ENCODE results near the gene LSM3. TPM values are rescaled to one million over a fixed set of nuclear protein-coding genes. Genes with fewer than 3 reads are reported as not detected.

LSM3 gene
- total RNA-seq, 1 experiment from 2014 or later, result 17.4 TPM

GRCh38 chr3:14179114-14179465, 473 bp downstream of the LSM3 start:
- TF ChIP-seq FOSL1 (IDR thresholded peaks at IDR 0.05; ENCODE audit: low read depth) (no peak), POLR2AphosphoS5 (IDR thresholded peaks at IDR 0.05; ENCODE audit: low read depth, low read length) (no peak), ZNF274 (IDR thresholded peaks at IDR 0.05; ENCODE audit: low read depth, low read length) (no peak), SP1 (IDR thresholded peaks at IDR 0.05; ENCODE audit: low read depth) (no peak), CEBPB (IDR thresholded peaks at IDR 0.05; ENCODE audit: low read depth) (no peak), POLR2A (IDR thresholded peaks at IDR 0.05; ENCODE audit: borderline replicate concordance, extremely low read depth, insufficient read depth, insufficient read length) (no peak), YY1 (IDR thresholded peaks at IDR 0.05; ENCODE audit: extremely low read depth, insufficient replicate concordance, low read depth, low read length) (no peak), JUND (IDR thresholded peaks at IDR 0.05) (no peak)
- H2AFZ ChIP-seq (ENCODE audit: low read depth, low read length, poor library complexity, severe bottlenecking), result no peak overlapping the region
- peak overlapping the region; percentile 96 for H3K4me2 ChIP-seq (ENCODE audit: low read length)
- ChIA-PET CTCF (interaction anchor here (0.9 to 1.2 kb wide), 3 partner anchors 24 to 282 kb away, joined by 3 to 13 read pairs (median 5); partner anchors contain the start of genes CHCHD4 and TMEM43), RAD21 (ENCODE audit: low non-redundant PET in 1 of 2, low total read pairs in 2 of 2, uncharacterized antibody in 2 of 2, unreplicated experiment in 2 of 2) (interaction anchor here in 1 of 2 experiments (1.3 kb wide), 1 partner anchor 55 kb away, joined by 3 read pairs; the partner anchor contains the start of genes CHCHD4 and TMEM43), POLR2A (interaction anchor here (0.7 to 2.1 kb wide), 8 partner anchors 9 to 54 kb away, joined by 3 to 18 read pairs (median 4); partner anchors contain the start of genes CHCHD4 and TMEM43)
- H3K36me3 ChIP-seq (ENCODE audit: control insufficient read depth in 1 of 2, insufficient read depth in 2 of 2, low read length in 2 of 2), result peaks cover 17 to 22% of the 10 kb centered on the region in 2 experiments
- H3K9me3 ChIP-seq (ENCODE audit: control insufficient read depth in 1 of 2, insufficient read depth in 1 of 2, low read depth in 1 of 2, low read length in 2 of 2), result no peaks in the 10 kb centered on the region
- peaks cover 10 to 14% of the 10 kb centered on the region in 2 experiments; a peak in 3 of 4 replicates for H3K4me1 ChIP-seq (ENCODE audit: control insufficient read depth in 1 of 2, insufficient read depth in 2 of 2, low read length in 2 of 2)
- peak overlapping the region; percentile 45; the same call in 1 of the 2 replicates for H3K27ac ChIP-seq (ENCODE audit: low read depth, low read length)
- H3K9me2 ChIP-seq (ENCODE audit: insufficient read depth), result no peaks in the 10 kb centered on the region
- BruUV-seq (replicated peaks), result TSS peak; percentile 79
- H3K79me2 ChIP-seq (ENCODE audit: insufficient read depth, low read length), result peaks cover 96% of the 10 kb centered on the region
- H3K4me3 ChIP-seq (replicated peaks in 1 of 2; ENCODE audit: low read depth in 1 of 2, low read length in 2 of 2), result peak overlapping the region; percentile 84 to 97
- peak overlapping the region; percentile 90 for H3K9ac ChIP-seq (ENCODE audit: low read length)
- intact Hi-C loops (cut with micrococcal nuclease), result loop anchor here (5.0 kb wide), 1 partner anchor 52 kb away; the partner anchor contains the start of gene TMEM43
- no peaks in the 10 kb centered on the region for H3K27me3 ChIP-seq (ENCODE audit: insufficient read depth, low read length)
- DNase-seq (ENCODE audit: low read depth, low spot score) (no peak), ATAC-seq (no peak)
- no peaks in the 10 kb centered on the region for H4K20me1 ChIP-seq (ENCODE audit: insufficient read depth)

GRCh38 chr3:14179795-14180194, 1.2 kb downstream of the LSM3 start:
- RAD21 ChIA-PET (ENCODE audit: low non-redundant PET in 1 of 2, low total read pairs in 2 of 2, uncharacterized antibody in 2 of 2, unreplicated experiment in 2 of 2), result no interaction called here
- BruUV-seq (replicated peaks), result no TSS peak
- H3K9ac ChIP-seq (ENCODE audit: low read length), result peak overlapping the region; percentile 90
- no peaks in the 10 kb centered on the region for H3K9me2 ChIP-seq (ENCODE audit: insufficient read depth)
- H3K9me3 ChIP-seq (ENCODE audit: control insufficient read depth in 1 of 2, insufficient read depth in 1 of 2, low read depth in 1 of 2, low read length in 2 of 2), result no peaks in the 10 kb centered on the region
- H3K27ac ChIP-seq (ENCODE audit: low read depth, low read length), result no peak overlapping the region
- DNase-seq (ENCODE audit: low read depth, low spot score), result no peak
- H3K79me2 ChIP-seq (ENCODE audit: insufficient read depth, low read length), result peaks cover 90% of the 10 kb centered on the region
- peak overlapping the region; percentile 84 to 97 for H3K4me3 ChIP-seq (replicated peaks in 1 of 2; ENCODE audit: low read depth in 1 of 2, low read length in 2 of 2)
- ATAC-seq, result no peak
- intact Hi-C loops (cut with micrococcal nuclease), result loop anchor here (5.0 kb wide), 1 partner anchor 52 kb away; the partner anchor contains the start of gene TMEM43
- H2AFZ ChIP-seq (ENCODE audit: low read depth, low read length, poor library complexity, severe bottlenecking), result no peak overlapping the region
- H3K4me1 ChIP-seq (ENCODE audit: control insufficient read depth in 1 of 2, insufficient read depth in 2 of 2, low read length in 2 of 2), result peaks cover 10 to 14% of the 10 kb centered on the region in 2 experiments; a peak in 3 of 4 replicates
- CTCF ChIA-PET, result no interaction called here
- peaks cover 17 to 24% of the 10 kb centered on the region in 2 experiments for H3K36me3 ChIP-seq (ENCODE audit: control insufficient read depth in 1 of 2, insufficient read depth in 2 of 2, low read length in 2 of 2)
- H4K20me1 ChIP-seq (ENCODE audit: insufficient read depth), result no peaks in the 10 kb centered on the region
- POLR2A ChIA-PET, result interaction anchor here (1.2 to 2.1 kb wide), 2 partner anchors 39 to 55 kb away, joined by 3 to 18 read pairs; partner anchors contain the start of genes CHCHD4 and TMEM43
- H3K4me2 ChIP-seq (ENCODE audit: low read length), result peak overlapping the region; percentile 96
- TF ChIP-seq YY1 (IDR thresholded peaks at IDR 0.05; ENCODE audit: extremely low read depth, insufficient replicate concordance, low read depth, low read length), result no peak
- TF ChIP-seq, protein P1, sequence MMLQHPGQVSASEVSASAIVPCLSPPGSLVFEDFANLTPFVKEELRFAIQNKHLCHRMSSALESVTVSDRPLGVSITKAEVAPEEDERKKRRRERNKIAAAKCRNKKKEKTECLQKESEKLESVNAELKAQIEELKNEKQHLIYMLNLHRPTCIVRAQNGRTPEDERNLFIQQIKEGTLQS (IDR thresholded peaks at IDR 0.05), result no peak
- TF ChIP-seq ZNF274 (IDR thresholded peaks at IDR 0.05; ENCODE audit: low read depth, low read length), result no peak
- TF ChIP-seq SIN3A (IDR thresholded peaks at IDR 0.05; ENCODE audit: low read depth), result no peak
- no peak for TF ChIP-seq ZFX (IDR thresholded peaks at IDR 0.05)
- no peaks in the 10 kb centered on the region for H3K27me3 ChIP-seq (ENCODE audit: insufficient read depth, low read length)

Measured in HCT116 (cell line).